ENCODE data around the gene RAB20. TPM values are rescaled to one million over a fixed set of nuclear protein-coding genes. Genes with fewer than 3 reads are reported as not detected.
"Not testable (repeated sequence)": the region's sequence is repeated elsewhere in the genome, so short reads cannot be mapped to it uniquely, and the experiment has no call there.

RAB20 gene
- total RNA-seq, 1 experiment from 2014 or later, result 12.3 TPM

- peaks cover 13 to 16% of the 10 kb centered on the region in 2 experiments for H3K4me1 Mint-ChIP-seq
- no peak for TF ChIP-seq CTCF (conservative IDR thresholded peaks at IDR 0.05)
- no peak overlapping the region for H4K8ac ChIP-seq (replicated peaks; ENCODE audit: insufficient read length, low read depth, low read length)
These were observed 46.2 kb upstream of the RAB20 start for GRCh38 chr13:110607675-110608224.

GRCh38 chr13:110606281-110606680, 44.8 kb upstream of the RAB20 start:
- not testable (repeated sequence) for H3K27me3 Mint-ChIP-seq (ENCODE audit: low read depth); H3K23me2 ChIP-seq (ENCODE audit: insufficient read length, low read depth, low read length, poor library complexity, severe bottlenecking); H3K4me1 ChIP-seq (ENCODE audit: insufficient read depth, low read length); H2AK5ac ChIP-seq (ENCODE audit: insufficient read length, low read length); H3K9ac ChIP-seq (ENCODE audit: extremely low read depth, insufficient read length, low read length); H3K18ac ChIP-seq (ENCODE audit: insufficient read length, low read depth, low read length); H3K36me3 Mint-ChIP-seq (ENCODE audit: insufficient read depth in 1 of 3, low read depth in 3 of 3); H2AFZ ChIP-seq (ENCODE audit: low read length); H2BK15ac ChIP-seq (ENCODE audit: low read depth, low read length); H3K4me3 Mint-ChIP-seq; H4K91ac ChIP-seq (ENCODE audit: insufficient read length, low read depth, low read length); H3K27me3 ChIP-seq (ENCODE audit: insufficient read depth, low read length); H4K5ac ChIP-seq (ENCODE audit: insufficient read length, low read depth, low read length); H3K4ac ChIP-seq (ENCODE audit: low read depth, low read length); H2BK20ac ChIP-seq (ENCODE audit: low read depth, low read length, poor library complexity, severe bottlenecking); H3K56ac ChIP-seq (ENCODE audit: insufficient read length, low read depth, low read length); H2BK12ac ChIP-seq (ENCODE audit: insufficient read length, low read depth, low read length); H4K8ac ChIP-seq (replicated peaks; ENCODE audit: insufficient read length, low read depth, low read length); H3K4me2 ChIP-seq (ENCODE audit: insufficient read depth, insufficient read length, low read length); H3K79me2 ChIP-seq (ENCODE audit: insufficient read depth, low read length); H3T11ph ChIP-seq (ENCODE audit: low read length); H2BK5ac ChIP-seq (ENCODE audit: insufficient read length, low read length); H3K27ac ChIP-seq (ENCODE audit: insufficient read length, low read depth, low read length); H3K79me1 ChIP-seq (ENCODE audit: insufficient read depth, low read depth, low read length, poor library complexity, severe bottlenecking); H3K23ac ChIP-seq (ENCODE audit: insufficient read length, low read depth, low read length); H3K27ac Mint-ChIP-seq; DNase-seq; H4K20me1 ChIP-seq (ENCODE audit: control insufficient read depth, insufficient read depth, insufficient read length); H2BK120ac ChIP-seq (ENCODE audit: low read depth, low read length, poor library complexity, severe bottlenecking); H3K9me3 ChIP-seq (ENCODE audit: control insufficient read depth, low read depth, low read length); H3K14ac ChIP-seq (ENCODE audit: insufficient read depth, low read length)
- peaks cover 13 to 14% of the 10 kb centered on the region in 2 experiments for H3K4me1 Mint-ChIP-seq
- H3K9me3 Mint-ChIP-seq, result peaks cover 10 to 11% of the 10 kb centered on the region in 2 experiments; a peak in 4 of 5 replicates
- WGBS (ENCODE audit: extremely low coverage, insufficient read length, low lambda C conversion rate), result no CpG with 5 or more reads among the region's 33 CpGs

More at GRCh38 chr13:110607675-110608224, 46.2 kb upstream of the RAB20 start:
- Histone ChIP-seq H2BK15ac (ENCODE audit: low read depth, low read length) (no peak overlapping the region), H3T11ph (ENCODE audit: low read length) (no peak overlapping the region), H2AK5ac (ENCODE audit: insufficient read length, low read length) (no peak overlapping the region), H3K4me2 (ENCODE audit: insufficient read depth, insufficient read length, low read length) (no peak overlapping the region), H3K27me3 (ENCODE audit: insufficient read depth, low read length) (no peaks in the 10 kb centered on the region), H3K14ac (ENCODE audit: insufficient read depth, low read length) (no peak overlapping the region), H2BK5ac (ENCODE audit: insufficient read length, low read length) (no peak overlapping the region), H2AFZ (ENCODE audit: low read length) (no peak overlapping the region), H3K4me1 (ENCODE audit: insufficient read depth, low read length) (no peaks in the 10 kb centered on the region), H2BK20ac (ENCODE audit: low read depth, low read length, poor library complexity, severe bottlenecking) (no peak overlapping the region), H3K23me2 (ENCODE audit: insufficient read length, low read depth, low read length, poor library complexity, severe bottlenecking) (no peaks in the 10 kb centered on the region), H3K79me2 (ENCODE audit: insufficient read depth, low read length) (no peaks in the 10 kb centered on the region), H3K56ac (ENCODE audit: insufficient read length, low read depth, low read length) (no peak overlapping the region), H4K20me1 (ENCODE audit: control insufficient read depth, insufficient read depth, insufficient read length) (no peaks in the 10 kb centered on the region), H3K27ac (ENCODE audit: insufficient read length, low read depth, low read length) (no peak overlapping the region), H3K4ac (ENCODE audit: low read depth, low read length) (no peak overlapping the region), H4K5ac (ENCODE audit: insufficient read length, low read depth, low read length) (no peak overlapping the region), H3K9me3 (ENCODE audit: control insufficient read depth, low read depth, low read length) (no peaks in the 10 kb centered on the region), H2BK12ac (ENCODE audit: insufficient read length, low read depth, low read length) (no peak overlapping the region), H3K23ac (ENCODE audit: insufficient read length, low read depth, low read length) (no peak overlapping the region), H3K79me1 (ENCODE audit: insufficient read depth, low read depth, low read length, poor library complexity, severe bottlenecking) (no peaks in the 10 kb centered on the region), H4K91ac (ENCODE audit: insufficient read length, low read depth, low read length) (no peak overlapping the region), H2BK120ac (ENCODE audit: low read depth, low read length, poor library complexity, severe bottlenecking) (no peak overlapping the region), H3K9ac (ENCODE audit: extremely low read depth, insufficient read length, low read length) (no peak overlapping the region), H3K18ac (ENCODE audit: insufficient read length, low read depth, low read length) (no peak overlapping the region)
- no peak for DNase-seq
- peaks cover 0 to 6% (median 5%) of the 10 kb centered on the region in 3 experiments; a peak in 1 of 7 replicates for H3K36me3 Mint-ChIP-seq (ENCODE audit: insufficient read depth in 1 of 3, low read depth in 3 of 3)
- H3K27me3 Mint-ChIP-seq (ENCODE audit: low read depth), result peaks cover 19% of the 10 kb centered on the region
- H3K4me3 Mint-ChIP-seq, result no peak overlapping the region
- H3K27ac Mint-ChIP-seq, result no peak overlapping the region
- H3K9me3 Mint-ChIP-seq, result peaks cover 10 to 11% of the 10 kb centered on the region in 2 experiments; a peak in 4 of 5 replicates
- WGBS (ENCODE audit: extremely low coverage, insufficient read length, low lambda C conversion rate), result no CpG with 5 or more reads among the region's 3 CpGs
